SU-DHL-6 (cell line): ENCODE data around the gene GALNT9.

Experiments
- H2AFZ ChIP-seq: fragments of 200-600 bp; sonication (generic); 2 replicates; pipeline ENCODE4 v1.6.1; 2014; ENCODE audit warnings: low read depth, mild to moderate bottlenecking, moderate library complexity, mixed read lengths, antibody characterized with exemption, low read length; ENCODE audit not compliant: severe bottlenecking
- H3F3A ChIP-seq: fragments of 200-600 bp; shearing (Covaris generic); 2 replicates; pipeline ENCODE4 v1.6.0; 2016; ENCODE audit warnings: antibody characterized with exemption, mild to moderate bottlenecking; ENCODE audit not compliant: insufficient read depth
- H3K27ac ChIP-seq: fragments of 200-600 bp; sonication (generic); 2 replicates; pipeline ENCODE4 v1.5.1; 2016; ENCODE audit warnings: low read depth, mild to moderate bottlenecking, low read length, moderate library complexity, mixed read lengths
- H3K27me3 ChIP-seq: fragments of 200-600 bp; sonication (generic), shearing (Covaris generic); 2 replicates; pipeline ENCODE4 v1.6.0; 2014; ENCODE audit warnings: mild to moderate bottlenecking, low read length
- H3K36me3 ChIP-seq: fragments of 200-600 bp; sonication (generic); 2 replicates; pipeline ENCODE4 v1.6.1; 2014; ENCODE audit warnings: mild to moderate bottlenecking, low read length, mixed read lengths
- H3K4me2 ChIP-seq: fragments of 300-600, 200-600 bp; shearing (Covaris generic), sonication (generic); 2 replicates; pipeline ENCODE4 v1.6.0; 2014; ENCODE audit warnings: low read length, low read depth, mild to moderate bottlenecking; ENCODE audit not compliant: poor library complexity, severe bottlenecking
- H3K4me3 ChIP-seq: fragments of 200-600 bp; sonication (generic); 2 replicates; pipeline ENCODE4 v1.5.1; 2014; ENCODE audit warnings: antibody characterized with exemption, low read length, mild to moderate bottlenecking, mixed read lengths; ENCODE audit not compliant: insufficient read depth, poor library complexity, severe bottlenecking
- H3K79me2 ChIP-seq: fragments of 200-600 bp; sonication (generic); 2 replicates; pipeline ENCODE4 v1.6.1; 2014; ENCODE audit warnings: mild to moderate bottlenecking, low read length, moderate library complexity; ENCODE audit not compliant: insufficient read depth
- H3K9ac ChIP-seq: fragments of 200-600 bp; sonication (generic); 2 replicates; pipeline ENCODE4 v1.7.0; 2014; ENCODE audit warnings: mild to moderate bottlenecking, low read length
- H3K9me2 ChIP-seq: fragments of 200-600 bp; sonication (generic); replicated peaks from 2 replicates; pipeline ENCODE4 v1.6.1; 2014; ENCODE audit warnings: low read length; ENCODE audit not compliant: insufficient read depth
- H3K9me3 ChIP-seq: fragments of 200-600 bp; sonication (generic); 2 replicates; pipeline ENCODE4 v1.6.1; 2014; ENCODE audit warnings: low read length, mixed read lengths; ENCODE audit not compliant: insufficient read depth
- H4K20me1 ChIP-seq: fragments of 200-600 bp; sonication (generic); 2 replicates; pipeline ENCODE4 v1.6.1; 2014; ENCODE audit warnings: low read depth, mild to moderate bottlenecking, antibody characterized with exemption, low read length, moderate library complexity, mixed read lengths
- CTCF ChIP-seq: fragments of 200-600 bp; sonication (generic); IDR thresholded peaks from one replicate; pipeline ENCODE4 v1.5.1; 2017; ENCODE audit warnings: antibody characterized with exemption, mild to moderate bottlenecking, low read length, moderate library complexity; ENCODE audit not compliant: insufficient read depth, poor library complexity, severe bottlenecking
- EZH2phosphoT487 ChIP-seq: fragments of 200-600 bp; sonication (generic), shearing (Covaris generic); conservative IDR thresholded peaks from 2 replicates; pipeline ENCODE4 v1.6.1; 2018; ENCODE audit warnings: mild to moderate bottlenecking, antibody characterized with exemption, low read length, moderate library complexity, mixed read lengths

The GALNT9 gene

GRCh38 chr12:132204793-132205270, 124.6 kb downstream of the GALNT9 start:
- Histone ChIP-seq H3K4me3 (no peak overlapping the region), H2AFZ (no peak overlapping the region), H3F3A (no peaks in the 10 kb centered on the region), H3K36me3 (no peaks in the 10 kb centered on the region), H3K9me3 (no peaks in the 10 kb centered on the region), H3K79me2 (no peaks in the 10 kb centered on the region), H3K4me2 (no peak overlapping the region), H3K9me2 (no peaks in the 10 kb centered on the region), H3K27me3 (no peaks in the 10 kb centered on the region), H3K9ac (no peak overlapping the region), H4K20me1 (no peaks in the 10 kb centered on the region), H3K27ac (no peak overlapping the region)
- no peak for TF ChIP-seq EZH2phosphoT487
- TF ChIP-seq CTCF = no peak

- no peak overlapping the region for H3K4me2 ChIP-seq
- H3K27me3 ChIP-seq = no peaks in the 10 kb centered on the region
- no peaks in the 10 kb centered on the region for H3K79me2 ChIP-seq
- TF ChIP-seq EZH2phosphoT487 (no peak), CTCF (no peak)
- no peaks in the 10 kb centered on the region for H3K9me2 ChIP-seq
- H3K4me3 ChIP-seq = no peak overlapping the region
- H3F3A ChIP-seq = no peaks in the 10 kb centered on the region
- H3K27ac ChIP-seq = no peak overlapping the region
- no peak overlapping the region for H3K9ac ChIP-seq
- H2AFZ ChIP-seq = no peak overlapping the region
- no peaks in the 10 kb centered on the region for H3K36me3 ChIP-seq
- no peaks in the 10 kb centered on the region for H3K9me3 ChIP-seq
- H4K20me1 ChIP-seq = no peaks in the 10 kb centered on the region
These were observed 125.2 kb downstream of the GALNT9 start for GRCh38 chr12:132204063-132204792.

GRCh38 chr12:132202929-132203721, 126.3 kb downstream of the GALNT9 start:
- H3K79me2 ChIP-seq = no peaks in the 10 kb centered on the region
- no peak overlapping the region for H2AFZ ChIP-seq
- no peak overlapping the region for H3K4me3 ChIP-seq
- H3K27ac ChIP-seq = no peak overlapping the region
- H4K20me1 ChIP-seq = no peaks in the 10 kb centered on the region
- no peak overlapping the region for H3K4me2 ChIP-seq
- no peak for TF ChIP-seq CTCF
- no peak for TF ChIP-seq EZH2phosphoT487
- H3K9me2 ChIP-seq = no peaks in the 10 kb centered on the region
- no peaks in the 10 kb centered on the region for H3K9me3 ChIP-seq
- H3K9ac ChIP-seq = no peak overlapping the region
- no peaks in the 10 kb centered on the region for H3F3A ChIP-seq
- H3K27me3 ChIP-seq = no peaks in the 10 kb centered on the region
- no peaks in the 10 kb centered on the region for H3K36me3 ChIP-seq
